Astrocyte (in vitro differentiated cells and primary cell): ENCODE data around the gene REXO1.

Experiments
- CTCF ChIP-seq: IDR thresholded peaks from 2 replicates; pipeline ENCODE4 v1.5.1; 2011; ENCODE audit warnings: low read depth, mild to moderate bottlenecking, inconsistent platforms, low read length, moderate library complexity; ENCODE audit not compliant: insufficient read depth
- EZH2 ChIP-seq: IDR thresholded peaks from 2 replicates; pipeline ENCODE4 v1.6.1; 2012; ENCODE audit warnings: mild to moderate bottlenecking, low read length, inconsistent platforms; ENCODE audit not compliant: insufficient read depth

- TF ChIP-seq EZH2: no peak
- no peak for TF ChIP-seq CTCF
These were observed 27.6 kb upstream of the REXO1 start for GRCh38 chr19:1875646-1876495.
